Left renal pelvis (tissue), 4 donors: Measurements from ENCODE around the gene KCNIP1. TPM values are rescaled to one million over a fixed set of nuclear protein-coding genes. Genes with fewer than 3 reads are reported as not detected.

Experiments
- DNase-seq, 4 donors: peaks; one replicate each; pipeline ENCODE4 v3.0.0-alpha.2; 2013; ENCODE audit warnings: low read depth in 4 of 4, low spot score in 3 of 4
- polyA plus RNA-seq, 4 donors: library from polyadenylated mRNA; unstranded; fragments of 120-200 nt; gene quantifications; one replicate each; pipeline ENCODE4 v1.2.1, GENCODE V29; 2013; ENCODE audit not compliant: insufficient read length in 4 of 4

The KCNIP1 gene
- polyA plus RNA-seq, 4 donors = 9.7 to 13.7 (median 10.5) TPM

DNA sequence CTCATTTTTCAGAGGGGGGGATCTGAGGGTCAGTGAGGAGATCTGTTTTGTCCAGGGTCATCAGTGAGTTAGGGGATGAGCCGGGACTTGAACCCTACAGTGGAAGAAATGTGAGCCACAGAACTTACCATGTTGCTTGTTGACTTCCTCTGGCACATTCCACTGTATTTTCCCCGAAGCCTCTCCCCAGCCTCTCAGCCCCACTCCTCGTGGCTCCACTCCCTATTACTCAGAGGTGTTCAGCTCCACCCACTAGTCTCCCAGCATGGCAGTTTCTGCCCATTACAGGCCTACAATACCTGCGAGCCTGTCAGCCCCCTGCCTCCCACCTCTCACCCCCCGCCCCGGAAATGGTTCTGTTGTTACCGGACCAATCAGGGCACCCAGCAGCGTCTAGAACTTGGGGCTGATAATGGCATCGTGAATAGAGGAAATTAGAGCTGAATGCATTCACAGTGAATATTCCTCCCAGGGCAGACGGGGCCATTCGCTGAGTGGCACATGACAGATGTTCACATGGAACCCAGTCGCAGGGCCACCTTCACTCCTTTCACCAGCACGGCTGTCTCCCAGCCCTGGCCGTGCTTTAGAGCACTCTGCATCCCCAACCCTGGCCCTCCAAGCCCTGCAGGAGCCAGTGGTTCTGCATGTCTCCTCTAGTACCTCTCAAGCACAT lies 81.6 kb downstream of the KCNIP1 start:
- DNase-seq = no peak

GRCh38 chr5:170587808-170588207 lies 84.0 kb downstream of the KCNIP1 start:
- DNase-seq = no peak

GRCh38 chr5:170589643-170590042 lies 85.8 kb downstream of the KCNIP1 start:
- DNase-seq = no peak

DNA sequence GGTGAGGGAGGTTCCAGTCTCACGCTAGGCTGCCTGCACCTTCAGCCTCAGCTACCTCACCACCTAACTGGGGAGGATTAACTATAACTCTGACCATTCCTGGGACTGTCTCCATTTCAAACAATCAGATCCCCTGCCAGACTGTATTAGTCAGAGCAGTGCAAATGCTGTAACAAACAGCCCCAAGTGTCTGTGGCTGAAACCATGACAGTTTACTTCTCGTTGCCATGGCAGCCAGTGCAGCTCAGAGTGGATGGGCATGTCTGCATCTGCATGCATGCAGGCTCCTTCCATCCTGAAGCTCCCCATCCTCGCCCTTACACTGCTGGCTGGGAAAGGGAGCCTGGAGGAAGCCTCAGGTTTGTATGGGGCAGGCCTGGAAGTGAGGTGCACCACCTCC lies 86.7 kb downstream of the KCNIP1 start:
- DNase-seq = no peak

GRCh38 chr5:170591054-170591453 lies 87.2 kb downstream of the KCNIP1 start:
- DNase-seq = no peak

DNA sequence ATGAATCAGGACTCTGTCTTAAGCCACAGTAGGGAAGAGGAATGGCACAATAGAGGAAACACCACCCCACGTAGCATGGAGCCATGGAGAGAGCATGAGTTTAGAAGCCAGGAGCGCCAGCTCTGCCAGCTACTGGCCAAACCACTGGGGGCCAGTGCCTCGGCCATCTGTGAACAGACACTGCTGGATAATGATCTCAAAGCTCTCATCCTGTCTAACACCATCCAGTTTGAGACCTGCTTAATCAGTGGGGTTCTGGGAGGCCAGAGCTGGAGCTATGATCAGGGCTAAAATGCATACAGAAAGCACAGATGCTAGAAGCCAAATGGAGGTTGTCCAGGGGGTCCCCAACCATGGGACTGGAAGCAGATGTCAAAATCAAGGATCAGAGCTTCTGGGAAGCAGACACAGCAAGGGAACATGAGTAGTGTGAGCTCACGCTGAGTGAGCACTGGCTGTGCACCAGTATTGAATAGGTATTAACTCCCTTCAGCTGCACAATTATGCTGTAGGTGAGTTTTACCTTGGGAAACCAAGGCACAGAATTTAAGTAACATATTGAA lies 92.7 kb downstream of the KCNIP1 start:
- no peak for DNase-seq

GRCh38 chr5:170597109-170597751 lies 93.4 kb downstream of the KCNIP1 start:
- peak in 1 of 4 donors; percentile 47 for DNase-seq

GRCh38 chr5:170597872-170598271 lies 94.1 kb downstream of the KCNIP1 start:
- no peak for DNase-seq

- DNase-seq = no peak
These were observed 95.9 kb downstream of the KCNIP1 start for GRCh38 chr5:170599756-170600155.

DNA sequence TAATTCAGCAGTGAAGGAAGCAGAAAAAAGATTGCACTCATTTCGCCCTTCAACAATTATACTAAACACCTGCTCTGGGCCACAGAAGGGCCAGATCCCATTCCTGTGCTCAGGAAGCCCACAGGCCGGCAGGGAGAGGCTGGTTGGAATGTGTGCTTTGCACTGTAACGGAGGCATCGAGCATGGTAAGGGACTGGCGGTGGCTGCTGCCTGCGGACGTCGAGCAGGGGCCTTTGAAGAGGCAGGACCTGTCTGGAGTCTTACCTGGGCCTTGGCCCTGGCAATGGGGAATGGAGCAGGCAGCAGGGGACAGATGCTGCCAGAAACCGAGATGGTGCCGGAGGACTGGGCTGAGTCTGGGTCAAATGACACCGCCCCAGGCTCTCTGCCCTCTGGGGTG lies 97.8 kb downstream of the KCNIP1 start:
- no peak for DNase-seq

DNA sequence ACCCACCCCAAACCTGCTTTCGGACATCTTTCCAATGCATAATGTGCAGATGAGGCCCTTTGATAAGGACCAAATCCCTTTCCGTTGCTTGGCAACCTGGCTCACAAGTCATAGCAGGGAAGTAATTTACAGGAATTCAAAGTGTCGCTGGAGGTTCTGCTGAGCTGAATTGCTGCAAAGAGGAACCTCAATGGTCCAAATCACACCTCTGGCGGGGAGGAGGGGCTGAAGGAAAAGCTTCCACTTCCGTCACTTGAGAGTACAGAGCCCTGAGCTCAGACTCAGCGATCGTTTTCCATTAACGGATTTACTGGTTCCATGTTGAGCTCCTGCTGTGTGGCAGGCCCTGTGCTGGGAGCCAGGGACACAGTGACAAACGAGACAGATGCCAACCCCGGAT lies 99.3 kb downstream of the KCNIP1 start:
- no peak for DNase-seq

DNA sequence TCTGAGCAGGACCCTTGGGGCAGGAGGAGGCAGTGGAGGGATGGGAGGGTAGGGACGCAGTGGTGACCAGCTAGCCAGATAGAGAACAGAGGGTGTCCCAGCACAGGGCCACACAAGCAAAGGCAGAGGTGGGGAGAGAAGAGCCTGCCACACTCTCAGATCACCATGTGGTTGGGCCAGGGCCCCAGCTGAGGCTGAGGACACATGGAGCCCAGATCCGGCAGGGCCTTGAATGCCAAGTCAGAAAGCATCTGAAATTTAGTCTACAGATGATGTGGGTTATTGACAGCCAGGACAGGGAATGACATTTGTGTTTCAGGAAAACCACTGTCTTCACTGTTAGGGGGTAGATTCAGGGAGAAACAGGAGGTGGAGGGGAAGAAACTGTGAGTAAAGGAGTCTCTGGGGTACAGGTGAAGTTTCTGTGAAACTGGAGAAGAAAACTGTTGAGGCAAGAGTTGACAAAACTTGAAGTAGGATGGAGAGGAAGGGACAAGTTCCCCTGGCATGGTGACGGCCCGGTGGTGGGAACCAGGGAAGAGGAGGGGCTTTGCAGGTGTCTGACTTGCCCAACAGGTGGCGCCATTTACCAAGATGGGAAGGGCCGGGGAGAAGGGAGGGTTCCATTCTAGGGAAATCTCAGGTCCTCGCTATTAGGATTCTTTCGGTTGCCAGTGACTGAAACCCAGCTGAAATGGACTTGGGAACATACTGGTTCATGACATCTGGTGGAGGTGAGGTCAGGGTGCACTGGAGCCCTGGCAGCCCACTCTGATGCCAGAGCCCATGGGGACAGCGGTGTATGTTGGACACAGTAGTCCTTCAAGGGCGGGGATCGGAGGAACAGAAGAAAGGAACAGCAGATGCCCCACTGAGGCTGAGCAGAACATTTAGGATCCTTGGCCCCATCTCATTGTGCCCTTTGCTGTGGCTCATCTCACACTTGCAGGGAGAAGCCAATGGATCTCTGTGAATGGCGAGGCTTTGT lies 100.1 kb downstream of the KCNIP1 start:
- peak in 2 of 4 donors; percentile 39 to 42 for DNase-seq

GRCh38 chr5:170606941-170607340 lies 103.1 kb downstream of the KCNIP1 start:
- DNase-seq = no peak

GRCh38 chr5:170611449-170612090 lies 107.8 kb downstream of the KCNIP1 start:
- DNase-seq = no peak

DNA sequence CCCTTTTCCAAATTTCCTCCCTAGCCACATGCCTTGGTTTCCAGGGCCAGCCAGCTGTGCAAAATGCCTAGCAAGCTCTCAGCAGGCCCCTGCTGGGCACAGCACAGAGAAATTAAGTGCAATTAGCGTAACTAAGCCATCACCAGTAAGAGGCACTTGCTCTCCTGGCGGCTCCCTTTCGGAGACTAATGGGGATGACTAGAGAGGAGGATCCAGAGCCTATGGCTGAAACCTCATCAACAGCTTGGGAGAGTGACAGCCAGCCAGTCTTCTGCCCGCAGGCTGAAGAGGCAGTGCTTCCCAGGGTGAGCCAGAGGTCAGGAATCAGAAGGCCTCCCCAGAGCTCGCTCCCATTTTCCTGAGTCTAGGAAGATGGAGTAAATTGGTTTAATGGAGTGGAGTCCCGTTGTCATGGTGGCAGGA lies 108.4 kb downstream of the KCNIP1 start:
- no peak for DNase-seq

- no peak for DNase-seq
These were observed 110.3 kb downstream of the KCNIP1 start for GRCh38 chr5:170614065-170614490.

DNA sequence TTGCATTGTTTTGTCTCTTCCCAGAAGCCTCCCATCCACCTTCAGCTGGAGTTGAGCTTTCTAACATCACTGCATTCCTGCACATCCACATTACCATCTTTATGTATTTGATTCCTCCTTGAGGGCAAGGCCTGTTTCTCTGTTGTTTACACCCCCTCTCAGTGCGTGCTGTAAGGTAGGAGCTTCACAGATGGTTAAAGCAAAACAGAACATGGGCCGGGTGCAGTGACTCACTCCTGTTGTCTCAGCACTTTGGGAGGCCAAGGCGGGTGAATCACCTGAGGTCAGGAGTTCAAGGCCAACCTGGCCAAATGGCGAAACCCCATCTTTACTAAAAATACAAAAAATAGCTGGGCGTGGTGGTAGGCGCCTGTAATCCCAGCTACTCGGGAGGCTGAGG lies 110.9 kb downstream of the KCNIP1 start:
- DNase-seq = no peak

GRCh38 chr5:170617533-170618490 lies 114.0 kb downstream of the KCNIP1 start:
- DNase-seq = no peak

GRCh38 chr5:170619869-170620268 lies 116.0 kb downstream of the KCNIP1 start:
- DNase-seq = no peak
